Skeletal muscle cell (primary cell): ENCODE measurements around the gene CCDC3.
"Not testable (repeated sequence)": the region's sequence is repeated elsewhere in the genome, so short reads cannot be mapped to it uniquely, and the experiment has no call there.

Experiments used
- DNase-seq: peaks from one replicate; pipeline ENCODE4 v3.0.0-alpha.2; 2010; ENCODE audit warnings: low read depth
- H3K4me3 ChIP-seq: 2 replicates; pipeline ENCODE4 v1.5.1; 2011; ENCODE audit warnings: low read depth, mild to moderate bottlenecking, control low read depth, low read length, moderate library complexity

CCDC3 gene

GRCh38 chr10:13001041-13001886 is at the start of gene CCDC3:
CCDC3 (minus strand) TSS chr10:13001713; CDS start chr10:13001570, 143 bp downstream.
- no peak for DNase-seq
- H3K4me3 ChIP-seq: peak within 1 kb of the TSS; percentile 15

GRCh38 chr10:13051126-13051694 is 49.7 kb upstream of the CCDC3 start:
- DNase-seq: no peak

DNA sequence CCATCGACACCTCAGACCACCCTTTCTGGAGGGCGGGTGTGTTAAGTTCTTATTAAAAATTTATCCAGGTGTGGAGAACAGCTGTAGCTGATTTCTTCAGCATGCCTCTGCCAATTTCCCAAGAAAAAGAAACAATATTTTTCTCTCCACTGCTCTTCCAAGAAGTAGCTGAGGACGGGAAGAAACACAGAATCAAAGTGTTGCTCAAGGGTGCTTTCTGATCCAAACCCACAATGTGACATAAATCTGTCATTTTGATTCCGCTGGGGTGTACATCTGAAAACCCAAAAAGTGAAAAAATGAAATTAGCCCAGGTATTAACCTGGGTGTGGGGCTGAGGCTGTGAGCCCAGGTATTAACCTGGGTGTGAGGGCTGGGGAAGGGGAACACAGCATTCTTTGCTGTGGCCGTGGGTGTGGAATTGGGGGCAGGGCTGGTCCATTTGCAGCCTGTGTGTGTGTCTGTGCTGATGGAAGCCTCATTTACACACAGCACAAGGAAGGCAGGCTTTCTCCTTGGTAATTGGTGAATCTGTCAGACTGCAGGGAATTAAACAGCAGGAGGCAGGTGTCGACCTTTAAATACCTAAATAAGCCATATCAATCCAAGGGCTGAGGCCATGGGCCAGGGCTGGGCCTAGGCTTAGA is 48.4 kb upstream of the CCDC3 start:
- no peak for DNase-seq
- H3K4me3 ChIP-seq: no peak overlapping the region

More at GRCh38 chr10:13051126-13051694, 49.7 kb upstream of the CCDC3 start:
- H3K4me3 ChIP-seq: no peak overlapping the region

DNA sequence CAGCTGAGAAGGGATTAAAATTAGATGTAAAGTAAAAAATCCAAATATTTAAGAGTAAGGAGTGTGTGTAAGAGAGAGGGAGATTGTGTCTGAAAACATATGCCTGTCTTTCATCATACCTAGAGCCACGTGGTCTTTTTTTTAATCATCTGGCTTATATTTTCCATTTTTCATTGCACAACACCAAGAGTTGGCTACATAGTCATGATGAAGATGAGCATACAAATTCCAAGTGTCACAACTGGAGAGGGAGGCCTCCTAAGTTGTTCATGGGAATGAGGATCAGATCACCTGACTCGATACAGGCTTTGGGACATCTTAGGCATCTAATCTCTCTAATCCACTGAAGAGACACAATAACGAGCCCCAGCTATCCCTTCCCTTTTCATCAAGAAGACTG is 47.2 kb upstream of the CCDC3 start:
- no peak overlapping the region for H3K4me3 ChIP-seq
- DNase-seq: no peak

- no peak overlapping the region for H3K4me3 ChIP-seq
- no peak for DNase-seq
Measured at GRCh38 chr10:13047529-13048206, 46.2 kb upstream of the CCDC3 start.

- DNase-seq: no peak
- no peak overlapping the region for H3K4me3 ChIP-seq
Measured at GRCh38 chr10:13046851-13047528, 45.5 kb upstream of the CCDC3 start.

GRCh38 chr10:13043520-13043919 is 42.0 kb upstream of the CCDC3 start:
- no peak overlapping the region for H3K4me3 ChIP-seq
- no peak for DNase-seq

DNA sequence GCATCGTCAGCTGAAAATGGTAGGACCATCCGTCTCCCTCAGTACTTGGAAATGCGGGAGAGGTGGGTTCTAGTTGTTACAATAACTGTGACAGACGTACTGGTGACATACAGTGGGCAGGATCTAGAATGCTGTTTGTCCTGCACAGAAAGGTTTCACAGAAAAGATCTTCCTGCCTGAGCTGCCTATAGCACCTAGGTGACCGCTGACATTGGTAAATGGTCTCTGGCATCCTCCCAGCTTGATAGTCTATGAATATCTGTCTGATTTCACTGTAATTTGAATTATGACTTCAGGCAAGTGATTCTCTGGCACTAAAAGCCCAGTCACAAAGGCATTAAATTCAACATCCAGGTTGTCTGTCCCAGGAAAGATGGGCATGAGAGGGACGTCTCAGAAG is 38.2 kb upstream of the CCDC3 start:
- DNase-seq: no peak
- H3K4me3 ChIP-seq: no peak overlapping the region

GRCh38 chr10:13038391-13038790 is 36.9 kb upstream of the CCDC3 start:
- H3K4me3 ChIP-seq: no peak overlapping the region
- DNase-seq: no peak

- DNase-seq: no peak
- no peak overlapping the region for H3K4me3 ChIP-seq
Measured at GRCh38 chr10:13037832-13038231, 36.3 kb upstream of the CCDC3 start.

GRCh38 chr10:13036841-13037240 is 35.3 kb upstream of the CCDC3 start:
- no peak for DNase-seq
- H3K4me3 ChIP-seq: no peak overlapping the region

GRCh38 chr10:13035731-13036130 is 34.2 kb upstream of the CCDC3 start:
- H3K4me3 ChIP-seq, DNase-seq: not testable (repeated sequence)

DNA sequence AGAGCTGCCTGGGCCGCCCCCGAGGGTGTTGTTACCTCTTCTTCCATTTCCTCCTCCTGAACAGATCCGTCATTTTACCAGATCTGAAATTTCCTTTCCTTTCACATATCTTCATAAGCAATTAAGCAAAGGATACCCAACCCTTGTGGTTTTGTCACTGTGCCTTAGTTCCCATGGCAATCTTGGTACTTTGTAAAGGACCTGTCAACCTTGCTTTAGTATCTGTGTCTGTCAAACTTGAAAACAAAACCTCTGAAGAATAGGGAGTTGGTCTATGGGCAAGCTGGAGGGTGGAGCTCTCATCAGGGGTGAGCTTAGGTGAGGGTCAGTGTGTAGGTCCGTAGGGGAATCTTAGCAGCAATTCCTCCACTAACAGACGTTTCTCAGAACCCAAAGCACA is 25.4 kb upstream of the CCDC3 start:
- DNase-seq: no peak

DNA sequence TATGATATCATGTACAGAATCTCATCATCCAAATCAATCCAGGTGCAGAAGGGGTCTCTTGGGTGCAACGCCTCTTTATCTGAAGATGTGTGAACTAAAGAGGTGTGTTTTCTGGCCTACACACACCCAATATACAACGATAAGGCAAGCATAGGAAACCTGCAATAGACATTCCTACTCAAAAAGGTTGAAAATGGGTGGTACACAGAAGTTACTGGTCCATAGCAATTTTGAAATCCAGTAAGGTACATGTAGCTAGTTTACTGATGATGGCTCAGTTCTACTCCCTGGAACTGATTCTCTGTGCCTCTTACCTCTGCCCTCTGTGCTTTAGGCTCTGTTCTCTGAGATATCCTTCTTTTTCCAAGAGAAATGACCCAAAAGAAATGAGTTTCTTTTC is 22.2 kb upstream of the CCDC3 start:
- no peak for DNase-seq
- no peak overlapping the region for H3K4me3 ChIP-seq

More for the DNA sequence above, 25.4 kb upstream of the CCDC3 start:
- no peak overlapping the region for H3K4me3 ChIP-seq

DNA sequence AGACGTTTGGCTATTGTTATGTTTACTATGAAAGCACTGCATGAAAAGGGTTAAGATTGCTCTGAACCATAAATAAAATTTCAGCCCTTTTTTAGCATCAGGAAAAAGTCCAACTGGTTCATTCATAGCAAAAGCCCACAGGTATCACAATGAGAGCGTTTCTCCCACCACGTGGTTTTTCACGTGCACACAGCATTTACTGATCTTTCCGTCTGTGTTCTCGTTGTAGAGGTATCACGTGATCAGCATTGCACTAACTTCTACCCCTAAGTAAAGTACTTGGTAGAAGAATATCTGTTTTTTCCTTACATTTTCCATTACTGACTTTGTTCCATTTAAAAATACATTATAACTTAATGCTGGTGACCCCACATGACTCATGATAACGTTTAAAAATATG is 17.8 kb upstream of the CCDC3 start:
- H3K4me3 ChIP-seq: no peak overlapping the region
- DNase-seq: no peak

DNA sequence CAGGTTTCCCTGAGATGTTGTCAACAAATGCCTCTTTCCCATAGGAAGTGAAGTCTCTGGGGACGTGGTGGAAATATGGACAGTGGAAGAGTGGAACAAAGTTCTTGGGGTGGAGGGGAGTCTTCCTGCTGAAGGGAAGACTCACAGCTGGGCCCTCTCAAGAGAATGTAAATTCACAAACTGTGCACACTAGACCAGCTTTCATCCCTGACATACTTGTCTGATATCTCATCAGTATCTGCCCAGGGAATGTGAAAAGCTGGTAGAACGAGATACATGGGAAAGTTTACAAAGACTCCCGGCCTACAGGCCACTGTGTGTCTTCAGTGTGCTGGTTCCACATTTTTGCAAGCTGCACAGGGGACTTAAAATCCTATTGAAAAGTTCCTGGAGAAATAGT is 16.7 kb upstream of the CCDC3 start:
- H3K4me3 ChIP-seq: no peak overlapping the region
- DNase-seq: no peak

GRCh38 chr10:13016886-13017285 is 15.4 kb upstream of the CCDC3 start:
- DNase-seq: no peak
- no peak overlapping the region for H3K4me3 ChIP-seq

DNA sequence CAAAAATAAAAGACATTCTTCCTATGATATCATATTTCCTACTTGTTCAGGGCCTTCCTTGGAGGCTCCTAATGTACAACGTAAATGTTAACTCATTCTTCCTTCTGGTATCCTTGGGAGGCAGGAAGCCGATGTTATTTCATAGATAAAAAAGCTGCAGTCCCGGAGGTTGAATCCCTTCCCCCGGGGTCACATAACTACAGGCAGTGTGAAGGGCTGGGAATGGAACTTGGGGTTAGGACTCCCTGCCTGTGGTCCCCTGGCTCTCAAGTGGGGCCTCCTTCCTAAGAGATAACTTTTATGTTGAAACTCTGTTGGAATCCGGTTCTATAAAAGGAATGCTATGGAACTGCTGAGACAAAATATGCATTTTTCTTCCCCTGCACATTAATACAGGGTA is 14.9 kb upstream of the CCDC3 start:
- no peak for DNase-seq
- no peak overlapping the region for H3K4me3 ChIP-seq

GRCh38 chr10:13006037-13006436 is 4.5 kb upstream of the CCDC3 start:
- no peak for DNase-seq
- H3K4me3 ChIP-seq: no peak overlapping the region

DNA sequence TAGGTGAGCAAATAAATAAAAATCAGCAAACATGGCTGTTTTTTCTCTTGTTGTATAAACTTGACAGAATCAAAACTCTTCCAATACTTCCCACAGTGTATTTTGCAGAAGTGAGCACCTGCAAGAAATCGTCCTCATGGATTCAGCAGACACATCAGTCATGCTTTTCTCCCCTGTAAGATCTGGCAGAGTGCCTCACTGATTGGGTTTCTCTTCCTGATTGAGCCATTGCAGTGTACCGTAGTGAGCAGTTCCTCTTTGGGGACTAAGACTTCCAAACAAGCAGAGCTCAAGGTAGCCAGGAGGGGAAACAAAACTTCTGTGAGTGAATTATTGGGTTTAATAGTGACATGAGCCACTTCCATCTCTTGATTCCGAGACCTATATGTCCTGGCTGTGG is 2.2 kb upstream of the CCDC3 start:
- no peak for DNase-seq
- no peak overlapping the region for H3K4me3 ChIP-seq
